HepG2 (cell line): Measurements from ENCODE around the gene TBC1D4. TPM values are rescaled to one million over a fixed set of nuclear protein-coding genes. Genes with fewer than 3 reads are reported as not detected.
A peak's percentile ranks its signal among the peaks of the same experiment; 100 is the strongest.

Experiments used
- ATAC-seq: fragments of 200-7000 bp; cut with Tn5 transposase; 3 replicates; pipeline ENCODE4 v1.9.1; 2020; ENCODE audit warnings: mild to moderate bottlenecking, moderate library complexity
- BruUV-seq: library from RNA; stranded (reverse); fragments of 400-500 nt; replicated peaks from 2 replicates; lab custom pipeline; 2021; lab: Mats Ljungman, UMichigan
- CTCF ChIA-PET: fragments of 300-600 bp; formaldehyde crosslinking; extraction: SDS; loops from one replicate; lab custom pipeline; 2021; ENCODE audit warnings: low total read pairs, inconsistent platforms, low intra/inter-chr PET ratio; lab: Yijun Ruan, JAX
- POLR2A ChIA-PET: fragments of 350-600 bp; sonication (Branson Sonifier 250); formaldehyde crosslinking; loops from one replicate; lab custom pipeline; 2020; ENCODE audit warnings: antibody characterized with exemption, inconsistent platforms; lab: Yijun Ruan, JAX
- DNase-seq: peaks from one replicate; pipeline ENCODE4 v3.0.0-alpha.2; 2015; ENCODE audit warnings: low spot score
- FAIRE-seq: peaks from 3 replicates; lab custom pipeline; 2011; peaks lifted over from hg19 to GRCh38; lab: Jason Lieb, UNC
- H2AFZ ChIP-seq: one replicate; pipeline ENCODE4 v1.6.1; 2011; ENCODE audit warnings: low read length, inconsistent platforms
- H3K27ac ChIP-seq: fragments of 300-600 bp; 3 replicates; pipeline ENCODE4 v1.8.0; 2011; ENCODE audit warnings: mixed run types, mild to moderate bottlenecking, mixed read lengths, low read length, inconsistent platforms; ENCODE audit not compliant: insufficient read depth; ENCODE audit errors: extremely low read length
- H3K27me3 ChIP-seq, 2 experiments: fragments of 200-600 bp in 1 of 2; 2 replicates in 1 of 2; 3 replicates in 1 of 2; pipeline versions ENCODE4 v1.6.0 to v1.8.0; 2011; ENCODE audit warnings: low read length in 2 of 2, mild to moderate bottlenecking in 2 of 2, moderate library complexity in 2 of 2, inconsistent platforms in 1 of 2; ENCODE audit not compliant: insufficient read depth in 2 of 2, control insufficient read depth in 1 of 2
- H3K36me3 ChIP-seq, 2 experiments: fragments of 200-600 bp in 1 of 2; replicated peaks in 1 of 2; 2 replicates in 1 of 2; 3 replicates in 1 of 2; pipeline versions ENCODE4 v1.5.1 to v1.8.0; 2011; ENCODE audit warnings: low read length in 2 of 2, inconsistent platforms in 1 of 2; ENCODE audit not compliant: insufficient read depth in 2 of 2, control insufficient read depth in 1 of 2
- H3K4me1 ChIP-seq: 2 replicates; pipeline ENCODE4 v1.5.1; 2012; ENCODE audit warnings: low read length, inconsistent platforms; ENCODE audit not compliant: insufficient read depth
- H3K4me2 ChIP-seq: 2 replicates; pipeline ENCODE4 v1.6.0; 2011; ENCODE audit warnings: low read depth, low read length, inconsistent platforms
- H3K4me3 ChIP-seq, 3 experiments: fragments of 200-600 bp in 1 of 3; sonication (generic), shearing (Covaris generic) in 1 of 3; replicated peaks in 1 of 3; 2 replicates each; pipeline ENCODE4 v1.5.1; 2011 to 2016; ENCODE audit warnings: low read length in 3 of 3, inconsistent platforms in 2 of 3, low read depth in 2 of 3, mild to moderate bottlenecking in 2 of 3, control low read depth in 1 of 3, mixed read lengths in 1 of 3; ENCODE audit not compliant: insufficient read depth in 1 of 3
- H3K79me2 ChIP-seq: one replicate; pipeline ENCODE4 v1.6.1; 2011; ENCODE audit warnings: low read length, inconsistent platforms; ENCODE audit not compliant: insufficient read depth
- H3K9ac ChIP-seq: 2 replicates; pipeline ENCODE4 v1.6.0; 2011; ENCODE audit warnings: mild to moderate bottlenecking, low read depth, low read length, inconsistent platforms; ENCODE audit not compliant: insufficient read depth
- H3K9me3 ChIP-seq: 2 replicates; pipeline ENCODE4 v1.5.1; 2012; ENCODE audit warnings: mild to moderate bottlenecking, low read length
- H4K20me1 ChIP-seq: 2 replicates; pipeline ENCODE4 v1.6.0; 2011; ENCODE audit warnings: inconsistent platforms, mild to moderate bottlenecking, low read length, moderate library complexity; ENCODE audit not compliant: insufficient read depth
- CEBPB ChIP-seq: IDR thresholded peaks from 2 replicates; pipeline ENCODE4 v1.6.1; 2011; ENCODE audit warnings: low read depth, low read length, improper control_type of control experiment, borderline replicate concordance
- CEBPG ChIP-seq: IDR thresholded peaks from 2 replicates; pipeline ENCODE4 v1.6.1; 2016
- FOSL2 ChIP-seq: sonication (generic); formaldehyde crosslinking; IDR thresholded peaks from 2 replicates; pipeline ENCODE4 v1.4.0; 2020; ENCODE audit warnings: missing genetic modification reagents
- HMGA1 ChIP-seq: sonication (generic); formaldehyde crosslinking; conservative IDR thresholded peaks from 2 replicates; pipeline ENCODE4 v1.4.0; 2020; ENCODE audit warnings: missing genetic modification reagents
- HNF4A ChIP-seq: sonication (generic); formaldehyde crosslinking; IDR thresholded peaks from 2 replicates; pipeline ENCODE4 v1.4.0; 2020; ENCODE audit warnings: missing genetic modification reagents
- ZMYM4 ChIP-seq: sonication (generic); formaldehyde crosslinking; IDR thresholded peaks from 2 replicates; pipeline ENCODE4 v1.8.1; 2023; ENCODE audit warnings: mild to moderate bottlenecking, missing genetic modification reagents
- ZNF343 ChIP-seq: sonication (generic); formaldehyde crosslinking; IDR thresholded peaks from 2 replicates; pipeline ENCODE4 v1.4.0; 2020; ENCODE audit warnings: mild to moderate bottlenecking, missing genetic modification reagents
- ZNF572 ChIP-seq: sonication (generic); formaldehyde crosslinking; IDR thresholded peaks from 2 replicates; pipeline ENCODE4 v1.5.1; 2020; ENCODE audit warnings: mild to moderate bottlenecking, missing genetic modification reagents
- ZNF644 ChIP-seq: IDR thresholded peaks from 2 replicates; pipeline ENCODE4 v1.6.1; 2016; ENCODE audit warnings: low read depth
- WGBS: methylation state at CpG from one replicate; pipeline ENCODE4 v1.1.6; 2017; ENCODE audit warnings: low lambda C conversion rate; 5-methylcytosine and 5-hydroxymethylcytosine counted together
- in situ Hi-C: cut with HindIII; loops from 2 replicates; pipeline ENCODE4 v1.10.0; 2017; ENCODE audit warnings: low pct_unique_long_range_greater_than_20kb; ENCODE audit not compliant: extremely low pct_ligation_motif_present
- intact Hi-C: fragments of 100-400 bp; cut with micrococcal nuclease; formaldehyde crosslinking; loops from one replicate; pipeline ENCODE4 v1.10.0; 2022; ENCODE audit not compliant: unreplicated experiment
- polyA plus RNA-seq, 8 experiments: library from polyadenylated mRNA; depleted of rRNA in 3 of 8; stranded (reverse) in 7 of 8; unstranded in 1 of 8; fragments of >200 nt; fragmentation: Illumina TruSeq in 4 of 8; extraction: Trizol in 4 of 8; gene quantifications; 2 replicates each; pipeline versions ENCODE4 v1.2.1 to v1.2.3, GENCODE V29; 2011 to 2016; ENCODE audit warnings: low read depth in 4 of 8, missing spikeins in 1 of 8, mixed read lengths in 1 of 8; ENCODE audit not compliant: insufficient read depth in 1 of 8
- total RNA-seq, 5 experiments: library from RNA; depleted of rRNA; stranded (reverse); fragments of >200 nt; fragmentation: Illumina TruSeq; extraction: Trizol; gene quantifications; 2 replicates each; pipeline ENCODE4 v1.2.3, GENCODE V29; 2016; ENCODE audit warnings: low read depth in 1 of 5

Gene TBC1D4
- total and polyA plus RNA-seq, 2 of the 13 experiments (the other 11 are each of a cell fraction or from before 2014, with no cell fraction given), result 35.9 to 64.4 TPM

DNA sequence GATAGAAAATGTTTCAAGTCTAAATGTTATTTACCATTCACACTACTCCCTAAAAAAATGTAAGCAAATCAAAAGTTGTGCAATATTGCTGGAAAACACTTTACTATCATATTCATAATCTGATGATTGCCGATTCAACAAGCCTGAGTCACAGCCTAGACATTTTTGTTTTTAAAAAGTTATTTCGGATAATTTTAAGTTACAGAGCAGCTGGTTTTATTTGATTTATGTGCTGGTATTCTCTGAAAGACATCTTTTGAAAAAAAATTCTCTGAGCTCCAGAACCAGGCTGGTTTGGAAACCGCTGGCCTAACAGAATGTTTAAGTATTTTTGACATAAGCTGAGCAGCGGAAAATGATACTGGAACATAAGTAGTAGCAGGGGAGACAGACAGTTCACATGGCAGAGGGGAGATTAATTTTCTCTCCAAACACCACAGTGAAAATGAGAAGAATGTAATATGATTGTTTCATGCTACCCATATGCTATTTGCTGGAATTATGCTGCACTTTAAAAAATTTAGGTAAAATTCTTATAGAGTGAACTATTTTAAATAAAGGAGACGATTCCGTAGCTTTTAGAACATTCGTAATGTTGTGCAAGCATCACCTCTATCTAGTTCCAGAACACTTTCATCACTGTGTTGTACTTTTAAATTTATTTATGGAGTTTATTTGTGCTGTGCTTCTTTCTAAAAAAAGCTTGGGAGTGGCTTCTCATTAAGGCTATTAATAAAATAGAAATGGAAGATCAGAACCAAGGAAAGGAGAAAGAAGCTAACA lies 36.1 kb downstream of the TBC1D4 start:
- FAIRE-seq, result no peak

GRCh38 chr13:75444016-75444415 lies 38.0 kb downstream of the TBC1D4 start:
- WGBS, result 86% methylated on average over 6 of the region's 6 CpGs
- peaks cover 93% of the 10 kb centered on the region for H3K79me2 ChIP-seq
- H3K4me3 ChIP-seq, result no peak overlapping the region
- no TSS peak for BruUV-seq
- H3K4me1 ChIP-seq, result peaks cover 86% of the 10 kb centered on the region
- CTCF ChIA-PET, result no interaction called here
- ATAC-seq (peak; percentile 57), DNase-seq (peak; percentile 29), FAIRE-seq (no peak)
- H3K9ac ChIP-seq, result no peak overlapping the region
- 0 out of 5 replicates have a peak, but pooled peaks cover 0 to 5% of the 10 kb centered on the region in 2 experiments for H3K36me3 ChIP-seq
- TF ChIP-seq ZNF644, result peak; percentile 47; the same call in 1 of the 2 replicates
- TF ChIP-seq FOSL2, result 0 out of 2 replicates have a peak, but pooled peaks have one; percentile 9
- no peak for TF ChIP-seq ZNF343 (CRISPR knock-in tag)
- peak; percentile 45; the same call in 1 of the 2 replicates for TF ChIP-seq CEBPG (CRISPR knock-in tag)
- peak; percentile 80 for TF ChIP-seq CEBPB
- TF ChIP-seq HNF4A (CRISPR knock-in tag), result 0 out of 2 replicates have a peak, but pooled peaks have one; percentile 22
- TF ChIP-seq HMGA1 (CRISPR knock-in tag), result no peak
- peak; percentile 57; the same call in 1 of the 2 replicates for TF ChIP-seq ZMYM4
- H3K27me3 ChIP-seq, result no peaks in the 10 kb centered on the region
- no peaks in the 10 kb centered on the region for H4K20me1 ChIP-seq
- peak overlapping the region; percentile 54 for H3K4me2 ChIP-seq
- POLR2A ChIA-PET, result interaction anchor here (0.6 to 3.1 kb wide), 4 partner anchors 15 to 317 kb away, joined by 3 to 22 read pairs (median 10); partner anchors contain the start of gene TBC1D4
- intact Hi-C loops (loop anchor here (2.0 to 5.0 kb wide), 3 partner anchors 15 to 42 kb away; no protein-coding TSS in a partner anchor), in situ Hi-C loops (no loop called here)
- H3K9me3 ChIP-seq, result no peaks in the 10 kb centered on the region
- H2AFZ ChIP-seq, result no peak overlapping the region
- H3K27ac ChIP-seq, result peak overlapping the region; percentile 50

More for the DNA sequence above, 36.1 kb downstream of the TBC1D4 start:
- Histone ChIP-seq H3K4me1 (peaks cover 67% of the 10 kb centered on the region), H4K20me1 (no peaks in the 10 kb centered on the region; the same call in 1 of the 2 replicates), H3K4me3 (no peak overlapping the region), H3K36me3 (peaks cover 0 to 8% of the 10 kb centered on the region in 2 experiments; a peak in 1 of 5 replicates), H3K27me3 (no peaks in the 10 kb centered on the region), H3K9me3 (no peaks in the 10 kb centered on the region), H3K27ac (no peak overlapping the region), H3K4me2 (no peak overlapping the region), H2AFZ (no peak overlapping the region), H3K9ac (no peak overlapping the region), H3K79me2 (peaks cover 93% of the 10 kb centered on the region)
- ChIA-PET POLR2A (interaction anchor here (0.9 to 1.6 kb wide), 2 partner anchors 13 to 36 kb away, joined by 3 to 4 read pairs; partner anchors contain the start of gene TBC1D4), CTCF (no interaction called here)
- no TSS peak for BruUV-seq
- in situ Hi-C loops (no loop called here), intact Hi-C loops (loop anchor here (2.0 kb wide), 1 partner anchor 13 kb away; no protein-coding TSS in a partner anchor)
- DNase-seq (no peak), ATAC-seq (no peak)
- WGBS, result 96% methylated on average over 7 of the region's 7 CpGs
- TF ChIP-seq CEBPG (CRISPR knock-in tag) (peak; percentile 30; the same call in 1 of the 2 replicates), CEBPB (peak; percentile 60; the same call in 1 of the 2 replicates), ZNF572 (CRISPR knock-in tag) (no peak)
